ENCODE data around the gene ASGR1.

ASGR1 gene

DNA sequence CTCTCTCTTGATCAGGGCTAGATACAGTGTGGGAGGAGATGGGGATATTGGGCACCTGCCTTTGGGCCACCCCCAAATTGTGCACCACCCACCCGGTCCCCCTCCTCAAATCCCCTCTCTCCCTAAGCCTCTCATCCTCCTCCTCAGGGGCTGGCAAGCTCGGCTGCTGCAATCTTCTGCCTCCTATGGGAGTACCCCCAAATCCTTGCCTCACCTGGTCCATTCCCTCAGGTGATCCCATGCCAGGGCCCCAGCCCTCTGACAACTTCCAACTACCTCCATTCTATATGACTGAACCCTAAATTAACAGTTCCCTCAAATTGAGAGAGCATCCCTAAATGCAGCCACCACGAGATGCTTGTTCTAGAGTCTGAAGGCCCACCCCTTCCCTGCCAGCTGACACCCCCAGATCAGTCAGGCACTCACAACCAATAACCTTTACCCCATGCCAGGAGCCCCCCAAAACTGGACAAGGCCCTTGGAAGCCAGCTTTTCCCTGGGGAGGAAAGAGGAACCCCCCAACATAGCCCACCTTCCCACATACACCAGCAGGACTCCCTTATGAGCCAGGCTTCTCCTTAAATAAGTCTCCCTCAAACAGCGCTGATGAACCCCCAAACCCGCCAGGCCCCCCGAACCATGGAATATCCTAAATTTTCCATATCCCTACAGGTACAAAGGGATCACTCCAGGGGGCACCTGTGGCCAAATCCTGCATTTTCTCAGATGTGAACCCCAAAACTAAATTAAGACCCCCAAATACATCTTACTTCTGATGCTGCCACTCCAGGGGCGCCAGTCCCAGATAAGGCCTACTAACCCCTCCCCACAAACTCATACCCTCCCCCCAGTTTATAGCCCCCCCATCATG is 37.3 kb upstream of the ASGR1 start:
- no peak for DNase-seq

DNA sequence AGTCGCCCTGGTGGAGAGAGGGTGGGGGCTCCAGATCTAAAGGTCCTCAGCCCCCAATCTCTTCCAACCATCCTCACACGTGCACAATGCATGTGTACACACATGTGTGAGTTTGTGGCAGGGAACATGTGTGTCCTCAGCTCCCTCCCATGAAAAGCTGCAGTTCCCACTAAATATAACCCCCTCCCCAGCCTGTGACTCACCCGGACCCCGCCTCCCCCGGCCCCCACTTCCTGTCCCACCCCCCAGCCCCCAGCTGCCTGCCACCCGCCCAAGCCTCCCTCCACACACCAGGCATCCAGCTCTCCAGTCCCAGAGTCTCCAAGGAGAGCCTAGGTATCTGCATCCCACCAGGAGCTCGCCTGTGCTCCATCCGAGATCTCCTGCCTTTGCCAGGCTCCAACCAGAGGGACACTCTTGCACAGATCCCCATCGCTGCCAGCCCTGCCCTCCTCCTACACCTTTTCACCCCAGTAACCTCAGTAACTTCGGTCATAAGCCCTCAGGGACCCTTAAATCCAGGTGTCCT is 36.5 kb upstream of the ASGR1 start:
- peak in 3 of 6 experiments; percentile 18 to 33 (median 20) for DNase-seq

DNA sequence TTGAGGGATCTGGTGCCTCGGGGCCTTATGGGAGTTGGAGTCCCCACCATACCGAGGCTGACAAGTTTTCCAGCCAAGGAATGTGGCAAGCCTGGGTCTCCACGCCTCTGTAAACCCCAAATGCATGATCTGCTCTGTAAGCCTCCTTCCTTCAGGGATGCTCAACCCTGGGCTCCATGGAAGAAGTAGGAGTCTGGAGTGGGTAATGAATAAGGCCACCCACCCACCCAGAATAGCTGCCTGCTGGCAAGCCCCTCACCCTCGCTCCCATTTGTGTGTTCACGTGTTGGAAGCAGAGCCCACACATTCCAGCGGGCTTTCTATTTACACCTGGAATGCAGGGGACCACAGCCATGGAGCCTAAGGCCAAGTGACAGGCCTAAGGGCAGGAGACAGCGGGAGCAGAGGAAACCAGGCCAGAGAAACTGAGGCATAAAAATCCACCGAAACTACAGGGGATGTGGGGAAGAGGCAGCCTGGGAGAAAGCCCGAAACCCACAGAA is 36.0 kb upstream of the ASGR1 start:
- no peak for DNase-seq

- peak; percentile 96 to 100 (median 98) for DNase-seq
Measured at GRCh38 chr17:7214300-7215135, 35.3 kb upstream of the ASGR1 start.

DNA sequence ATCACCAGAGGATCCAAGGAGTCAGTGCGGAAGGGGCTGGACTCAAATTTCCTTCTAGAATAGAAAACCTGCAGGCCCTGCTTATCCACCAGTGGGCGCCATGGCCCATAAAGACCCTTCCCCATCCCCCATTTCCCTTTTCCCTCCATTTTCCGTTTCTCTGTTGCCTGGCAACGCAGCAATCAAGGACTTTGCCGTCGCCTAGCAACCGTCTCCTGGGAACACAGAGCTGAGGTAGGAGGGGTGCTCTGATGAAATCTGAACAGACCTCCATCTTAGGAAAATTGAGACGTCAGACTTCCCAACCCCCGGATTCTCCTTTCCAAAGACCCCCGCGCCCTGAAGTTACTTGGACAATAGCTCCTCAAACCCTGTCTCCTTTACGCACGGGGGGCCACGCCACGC is 34.7 kb upstream of the ASGR1 start:
- peak in 3 of 6 experiments; percentile 82 to 91 (median 90) for DNase-seq

- no peak for DNase-seq
Measured at GRCh38 chr17:7211491-7212273, 32.5 kb upstream of the ASGR1 start.

DNA sequence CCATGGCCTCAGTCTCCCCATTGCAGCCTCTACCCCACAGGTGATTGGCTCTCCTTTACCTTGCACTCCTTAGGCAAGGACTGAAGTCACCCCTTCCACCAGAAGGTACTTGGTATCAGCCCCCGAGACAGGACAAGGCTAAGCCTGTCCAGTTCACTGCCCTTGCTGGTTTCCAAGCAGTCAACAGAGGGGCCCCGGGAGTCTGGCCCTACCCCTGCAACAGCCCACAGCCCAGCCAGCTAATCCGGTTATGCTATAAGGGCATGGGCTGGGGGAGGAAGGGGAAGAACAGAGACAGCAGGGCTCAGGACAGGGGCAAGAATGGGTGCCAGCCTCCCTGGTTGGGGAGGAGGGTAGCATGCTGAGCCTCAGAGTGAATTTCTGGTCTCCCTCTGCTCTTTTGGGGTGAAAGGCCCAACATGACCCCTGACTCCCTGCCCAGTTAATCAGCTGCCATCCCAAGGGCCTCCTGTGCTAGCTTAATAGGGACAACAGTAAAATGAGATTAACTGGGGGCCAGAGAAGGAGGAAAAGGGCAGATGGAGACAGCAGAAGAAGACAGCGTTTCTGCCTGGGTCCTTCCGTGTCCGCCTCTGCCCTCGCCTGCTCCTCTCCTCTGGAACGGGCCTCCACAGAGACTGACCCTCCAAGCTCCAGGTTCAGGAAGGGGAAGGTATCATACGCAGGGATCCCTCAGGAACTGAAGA is 29.7 kb upstream of the ASGR1 start:
- DNase-seq = no peak

DNA sequence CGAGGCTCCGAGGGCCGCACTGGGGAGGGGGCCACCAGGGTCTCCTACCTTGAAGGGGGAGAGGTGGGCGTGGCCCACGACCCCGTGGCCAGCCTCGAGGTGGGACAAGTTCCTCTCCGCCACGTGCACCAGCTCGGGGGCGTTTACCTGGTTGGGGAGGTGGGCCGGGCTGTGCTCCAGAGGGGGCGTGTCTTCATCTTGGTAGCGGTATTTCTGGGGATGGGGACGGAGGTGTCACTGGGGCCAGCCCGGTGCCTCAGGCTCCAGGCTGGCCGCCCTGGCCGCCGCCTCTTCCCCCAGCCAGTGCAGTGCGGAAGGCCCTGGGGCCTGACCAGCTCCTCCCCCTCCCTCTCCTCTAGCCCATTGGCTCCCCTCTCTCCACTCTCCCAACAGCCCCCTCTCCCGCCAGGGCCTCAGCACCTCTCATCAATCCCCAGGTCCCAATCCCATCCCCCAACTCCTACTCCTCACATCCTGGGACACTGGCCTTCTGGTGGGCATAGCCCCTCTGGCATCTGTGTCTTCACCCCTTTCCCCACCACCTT is 28.9 kb upstream of the ASGR1 start:
- DNase-seq = no peak

DNA sequence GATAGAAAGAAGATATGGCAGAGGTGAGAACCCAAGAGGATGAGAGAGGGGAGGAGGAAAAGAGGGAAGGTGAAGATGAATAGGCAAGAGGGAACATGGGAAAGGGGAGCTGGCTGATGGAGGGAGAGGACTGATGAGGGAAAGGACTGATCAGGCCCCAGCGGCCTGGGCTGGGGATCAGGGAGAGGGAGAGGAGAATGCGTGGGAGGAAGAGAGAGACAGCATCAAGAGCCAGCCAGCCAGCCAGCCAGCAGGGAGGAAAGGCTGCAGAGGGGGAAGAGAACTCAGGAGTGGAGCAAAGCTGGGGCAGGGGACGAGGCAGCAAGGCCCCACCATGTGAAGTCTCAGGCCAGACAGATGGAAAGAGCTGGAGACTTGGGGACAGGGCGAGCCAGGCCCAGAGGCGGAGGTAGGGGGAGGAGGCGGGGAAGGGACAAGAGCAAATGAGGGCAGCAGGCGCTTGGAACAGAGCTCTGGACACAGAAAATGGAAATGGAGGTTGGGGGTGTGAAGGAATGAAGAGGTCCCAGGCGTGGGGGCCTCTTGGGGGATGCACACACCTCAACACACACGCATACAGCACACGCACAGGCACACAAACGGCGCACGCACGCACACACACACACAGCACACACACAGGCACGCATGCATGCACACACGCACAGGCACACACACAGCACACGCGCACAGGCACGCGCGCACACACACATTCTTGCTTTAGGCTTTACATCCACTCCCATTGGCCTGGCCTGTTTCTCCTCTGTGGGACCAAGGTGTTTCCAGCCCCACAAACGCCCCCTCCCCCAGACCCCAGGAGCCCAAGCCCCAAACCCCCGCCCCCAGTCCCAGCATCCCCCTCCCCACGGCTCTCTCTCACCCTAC is 28.2 kb upstream of the ASGR1 start:
- no peak for DNase-seq

GRCh38 chr17:7205561-7205960 is 26.4 kb upstream of the ASGR1 start:
- no peak for DNase-seq

GRCh38 chr17:7204828-7205461 is 25.8 kb upstream of the ASGR1 start:
- peak; percentile 93 to 99 (median 96) for DNase-seq

- DNase-seq = peak in 3 of 6 experiments; percentile 34 to 41 (median 39)
Measured at GRCh38 chr17:7204336-7204735, 25.2 kb upstream of the ASGR1 start.

DNA sequence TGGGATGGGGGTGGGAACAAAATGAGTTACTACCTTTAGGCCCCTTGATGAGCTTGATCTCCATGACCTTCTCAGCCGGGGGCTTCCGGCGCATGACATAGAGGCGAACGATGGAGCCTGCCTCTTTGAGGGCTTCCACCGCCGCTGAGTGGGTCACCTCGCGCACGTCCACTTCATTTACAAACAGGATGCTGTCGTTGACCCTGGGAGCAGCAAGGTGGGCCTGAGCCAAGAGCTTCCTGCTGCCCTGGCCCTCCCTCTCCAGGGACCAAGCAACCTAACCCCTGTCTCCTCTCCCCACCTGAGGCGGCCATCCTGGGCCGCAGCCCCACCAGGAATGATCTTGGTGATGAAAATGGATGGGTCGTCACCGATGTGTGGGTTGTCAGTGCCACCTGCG is 24.2 kb upstream of the ASGR1 start:
- DNase-seq = no peak

DNA sequence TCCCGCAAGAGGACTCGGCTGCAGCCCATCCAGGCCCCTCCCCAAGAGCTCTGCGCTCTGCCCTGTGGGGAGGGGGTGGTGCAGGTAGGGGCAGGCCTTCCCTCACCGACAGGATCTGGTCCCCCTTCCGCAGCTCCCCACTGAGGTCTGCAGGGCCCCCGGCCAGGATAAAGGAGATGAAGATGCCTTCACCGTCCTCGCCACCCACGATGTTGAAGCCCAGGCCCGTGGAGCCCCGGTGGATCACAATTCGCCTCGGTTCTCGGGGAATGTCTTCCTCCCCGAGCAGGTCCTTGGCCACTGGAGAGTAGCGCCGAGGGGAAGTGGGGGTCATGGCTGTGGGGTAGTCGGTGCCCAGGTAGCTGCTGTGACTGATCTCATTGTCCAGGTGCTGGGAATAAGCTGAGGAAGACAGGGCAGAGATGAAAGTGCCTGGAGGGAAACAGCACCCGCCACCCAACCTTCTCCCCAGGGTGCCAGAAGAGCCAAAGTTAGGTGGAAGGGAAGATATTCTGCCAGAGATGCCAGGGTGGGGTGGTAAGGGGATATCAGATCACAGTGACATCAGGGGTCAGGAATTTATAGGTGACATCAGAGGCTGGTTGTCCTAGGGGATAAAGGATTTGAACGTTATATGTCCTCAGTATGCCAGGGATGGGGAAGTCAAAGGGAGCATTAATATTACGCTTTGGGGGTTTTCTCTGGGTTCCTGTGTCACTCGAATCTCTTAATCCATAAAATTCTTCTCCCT is 17.7 kb upstream of the ASGR1 start:
- DNase-seq = no peak

DNA sequence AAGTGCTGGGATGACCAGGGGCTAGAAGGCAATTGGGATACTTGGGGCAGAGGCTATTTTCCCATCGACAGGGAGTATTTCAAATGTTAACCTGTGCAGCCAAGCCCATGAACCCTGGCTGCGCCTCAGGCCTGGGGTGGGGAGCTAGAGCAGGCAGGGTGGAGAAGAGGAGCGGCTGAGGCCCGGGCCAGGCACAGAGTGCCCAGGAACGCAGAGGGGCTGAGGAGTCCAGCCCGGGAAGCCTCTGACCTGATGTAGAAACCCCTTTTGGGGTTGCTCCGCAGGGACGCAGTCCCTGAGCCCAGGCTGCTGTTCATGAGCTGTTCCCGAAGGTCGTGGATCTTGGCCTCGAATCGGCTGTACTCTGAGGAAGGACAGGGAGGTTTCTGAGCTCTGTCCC is 16.8 kb upstream of the ASGR1 start:
- no peak for DNase-seq

- DNase-seq = no peak
Measured at GRCh38 chr17:7192271-7192937, 13.2 kb upstream of the ASGR1 start.

GRCh38 chr17:7191571-7192270 is 12.6 kb upstream of the ASGR1 start:
- peak in 1 of 6 experiments; percentile 11 for DNase-seq

- no peak for DNase-seq
Measured at GRCh38 chr17:7191069-7191468, 11.9 kb upstream of the ASGR1 start.
